CD8-positive, alpha-beta memory T cell (primary cell): ENCODE data around the gene TSPAN2. TPM values are rescaled to one million over a fixed set of nuclear protein-coding genes. Genes with fewer than 3 reads are reported as not detected.

Source experiments
- CTCF ChIA-PET: fragments of 350-600 bp; sonication (Branson Sonifier 250); formaldehyde crosslinking; loops from one replicate; lab custom pipeline; 2021; ENCODE audit warnings: antibody characterized with exemption; lab: Charles Lee
- POLR2A ChIA-PET: fragments of 350-600 bp; sonication (Branson Sonifier 250); formaldehyde crosslinking; loops from one replicate; lab custom pipeline; 2021; ENCODE audit warnings: antibody characterized with exemption; lab: Charles Lee
- DNase-seq, 5 donors: peaks; one replicate each; pipeline versions ENCODE4 v3.0.0 to v3.0.0-alpha.2; 2020 to 2022; ENCODE audit warnings: mixed read lengths in 1 of 5
- H3K27ac ChIP-seq: one replicate; pipeline ENCODE4 v1.7.0; 2013; ENCODE audit warnings: low read depth, mild to moderate bottlenecking, low read length, moderate library complexity
- H3K27me3 ChIP-seq: 2 replicates; pipeline ENCODE4 v1.7.0; 2013; ENCODE audit warnings: low read length, mild to moderate bottlenecking; ENCODE audit not compliant: insufficient read depth, poor library complexity, severe bottlenecking
- H3K36me3 ChIP-seq: 2 replicates; pipeline ENCODE4 v1.7.0; 2013; ENCODE audit warnings: mild to moderate bottlenecking, low read length, moderate library complexity; ENCODE audit not compliant: insufficient read depth
- H3K4me1 ChIP-seq: 2 replicates; pipeline ENCODE4 v1.7.0; 2013; ENCODE audit warnings: mild to moderate bottlenecking, low read length, moderate library complexity; ENCODE audit not compliant: insufficient read depth
- H3K4me3 ChIP-seq: 2 replicates; pipeline ENCODE4 v1.7.0; 2013; ENCODE audit warnings: mild to moderate bottlenecking, low read length
- H3K9me3 ChIP-seq: 2 replicates; pipeline ENCODE4 v1.7.0; 2013; ENCODE audit warnings: mild to moderate bottlenecking, low read length
- H3K27ac Mint-ChIP-seq, 8 donors: one replicate each; pipeline ENCODE4 v1.8.0; 2020 to 2021; ENCODE audit warnings: mixed read lengths in 8 of 8, mild to moderate bottlenecking in 6 of 8, inconsistent platforms in 3 of 8, moderate library complexity in 3 of 8
- H3K27me3 Mint-ChIP-seq, 2 donors: one replicate each; pipeline ENCODE4 v1.8.0; 2020 to 2021; ENCODE audit warnings: mixed read lengths in 2 of 2, mild to moderate bottlenecking in 1 of 2, moderate library complexity in 1 of 2
- H3K36me3 Mint-ChIP-seq, 3 donors: one replicate each; pipeline ENCODE4 v1.8.0; 2020 to 2021; ENCODE audit warnings: mixed read lengths in 3 of 3, inconsistent platforms in 1 of 3, mild to moderate bottlenecking in 1 of 3
- H3K4me1 Mint-ChIP-seq, 3 donors: one replicate each; pipeline ENCODE4 v1.8.0; 2020 to 2021; ENCODE audit warnings: mixed read lengths in 3 of 3, inconsistent platforms in 1 of 3, mild to moderate bottlenecking in 1 of 3
- H3K4me3 Mint-ChIP-seq, 7 donors: one replicate each; pipeline ENCODE4 v1.8.0; 2020 to 2021; ENCODE audit warnings: mixed read lengths in 7 of 7, mild to moderate bottlenecking in 6 of 7, moderate library complexity in 4 of 7, inconsistent platforms in 2 of 7
- H3K9me3 Mint-ChIP-seq, 5 donors: one replicate each; pipeline ENCODE4 v1.8.0; 2020 to 2022; ENCODE audit warnings: mixed read lengths in 5 of 5, mild to moderate bottlenecking in 3 of 5, moderate library complexity in 2 of 5, inconsistent platforms in 1 of 5
- polyA plus RNA-seq: library from polyadenylated mRNA; unstranded; fragments of 300-500 nt; fragmentation: Illumina TruSeq; gene quantifications from one replicate; pipeline ENCODE4 v1.2.3, GENCODE V29; 2021
- total RNA-seq, 2 experiments: library from RNA; stranded (reverse); gene quantifications; one replicate each; pipeline ENCODE4 v1.2.3, GENCODE V29; 2021

Gene TSPAN2
- total and polyA plus RNA-seq, 3 experiments from 2014 or later: 1.3 to 7.1 (median 2.0) TPM

DNA sequence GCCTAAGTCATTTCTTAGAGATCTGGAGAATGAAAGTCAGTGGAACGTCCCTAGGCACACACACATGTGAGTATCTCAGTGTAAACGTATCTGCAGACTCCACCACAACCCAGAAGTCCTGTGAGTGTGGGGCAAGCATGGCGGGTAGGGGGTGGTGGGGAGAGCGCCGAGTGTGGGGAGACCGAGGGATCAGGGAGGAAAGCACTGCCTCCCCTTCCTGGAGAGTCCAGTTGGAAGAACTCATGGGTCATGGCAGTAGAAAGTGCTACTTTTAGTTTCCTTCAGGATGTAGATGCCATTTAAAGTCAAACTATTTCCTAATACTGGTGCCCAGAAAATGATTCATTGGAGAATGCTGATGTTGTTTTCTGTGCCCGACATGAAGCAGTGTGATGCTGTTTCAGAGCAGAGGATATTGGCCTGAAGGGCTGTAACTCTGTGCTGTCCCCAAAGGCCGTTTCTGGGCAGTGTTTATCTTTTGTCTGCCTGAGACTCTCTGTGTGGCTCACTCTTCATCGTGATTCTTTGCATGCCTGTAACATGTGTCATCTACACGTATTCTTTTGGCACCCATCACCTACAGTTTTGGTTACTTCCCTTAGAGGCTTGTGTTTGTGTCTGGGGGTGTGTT is 45.7 kb upstream of the TSPAN2 start:
- Mint-ChIP-seq H3K27me3 (peaks cover 10 to 30% of the 10 kb centered on the region in 2 donors), H3K4me1 (peaks cover 3 to 6% (median 5%) of the 10 kb centered on the region in 3 donors), H3K4me3 (no peak overlapping the region), H3K9me3 (no peaks in the 10 kb centered on the region), H3K36me3 (no peaks in the 10 kb centered on the region), H3K27ac (peak overlapping the region in 1 of 8 donors; percentile 25)
- Histone ChIP-seq H3K4me3 (no peak overlapping the region), H3K4me1 (no peaks in the 10 kb centered on the region), H3K27ac (no peak overlapping the region), H3K9me3 (no peaks in the 10 kb centered on the region), H3K27me3 (no peaks in the 10 kb centered on the region), H3K36me3 (no peaks in the 10 kb centered on the region)
- no peak for DNase-seq
- CTCF ChIA-PET: no interaction called here
- POLR2A ChIA-PET: no interaction called here

- ChIA-PET POLR2A (no interaction called here), CTCF (no interaction called here)
- no peaks in the 10 kb centered on the region for H3K4me1 ChIP-seq
- H3K4me3 ChIP-seq: no peak overlapping the region
- peaks cover 3 to 5% (median 4%) of the 10 kb centered on the region in 3 donors for H3K4me1 Mint-ChIP-seq
- H3K27me3 Mint-ChIP-seq: peaks cover 10 to 26% of the 10 kb centered on the region in 2 donors
- H3K27ac ChIP-seq: no peak overlapping the region
- no peak overlapping the region for H3K4me3 Mint-ChIP-seq
- no peaks in the 10 kb centered on the region for H3K36me3 Mint-ChIP-seq
- no peaks in the 10 kb centered on the region for H3K36me3 ChIP-seq
- H3K9me3 ChIP-seq: no peaks in the 10 kb centered on the region
- no peak overlapping the region for H3K27ac Mint-ChIP-seq
- H3K27me3 ChIP-seq: no peaks in the 10 kb centered on the region
- H3K9me3 Mint-ChIP-seq: no peaks in the 10 kb centered on the region
- DNase-seq: no peak
These were observed 44.9 kb upstream of the TSPAN2 start for GRCh38 chr1:115134231-115134630.

GRCh38 chr1:115133440-115133839 is 44.1 kb upstream of the TSPAN2 start:
- no peaks in the 10 kb centered on the region for H3K36me3 Mint-ChIP-seq
- POLR2A ChIA-PET: no interaction called here
- CTCF ChIA-PET: no interaction called here

GRCh38 chr1:115130786-115131185 is 41.5 kb upstream of the TSPAN2 start:
- Mint-ChIP-seq H3K4me1 (no peaks in the 10 kb centered on the region), H3K4me3 (no peak overlapping the region), H3K27me3 (peaks cover 2 to 19% of the 10 kb centered on the region in 2 donors), H3K27ac (no peak overlapping the region), H3K36me3 (no peaks in the 10 kb centered on the region), H3K9me3 (no peaks in the 10 kb centered on the region)
- Histone ChIP-seq H3K27ac (no peak overlapping the region), H3K4me3 (no peak overlapping the region), H3K36me3 (no peaks in the 10 kb centered on the region), H3K9me3 (no peaks in the 10 kb centered on the region), H3K4me1 (no peaks in the 10 kb centered on the region), H3K27me3 (no peaks in the 10 kb centered on the region)
- ChIA-PET POLR2A (no interaction called here), CTCF (no interaction called here)
- no peak for DNase-seq

More at GRCh38 chr1:115133440-115133839, 44.1 kb upstream of the TSPAN2 start:
- no peaks in the 10 kb centered on the region for H3K4me1 Mint-ChIP-seq
- no peak for DNase-seq
- H3K4me3 Mint-ChIP-seq: no peak overlapping the region
- H3K36me3 ChIP-seq: no peaks in the 10 kb centered on the region
- H3K27ac Mint-ChIP-seq: no peak overlapping the region
- no peaks in the 10 kb centered on the region for H3K9me3 Mint-ChIP-seq
- H3K27ac ChIP-seq: no peak overlapping the region
- no peak overlapping the region for H3K4me3 ChIP-seq
- H3K9me3 ChIP-seq: no peaks in the 10 kb centered on the region
- peaks cover 6 to 18% of the 10 kb centered on the region in 2 donors for H3K27me3 Mint-ChIP-seq
- no peaks in the 10 kb centered on the region for H3K4me1 ChIP-seq
- H3K27me3 ChIP-seq: no peaks in the 10 kb centered on the region

GRCh38 chr1:115129071-115129640 is 39.9 kb upstream of the TSPAN2 start:
- H3K36me3 Mint-ChIP-seq: no peaks in the 10 kb centered on the region
- no peak for DNase-seq
- POLR2A ChIA-PET: no interaction called here
- no peaks in the 10 kb centered on the region for H3K9me3 ChIP-seq
- CTCF ChIA-PET: interaction anchor here (1.0 to 1.4 kb wide), 2 partner anchors 10 to 16 kb away, joined by 3 to 4 read pairs; no protein-coding TSS in a partner anchor
- no peaks in the 10 kb centered on the region for H3K4me1 ChIP-seq
- H3K27me3 ChIP-seq: no peaks in the 10 kb centered on the region
- no peak overlapping the region for H3K4me3 ChIP-seq
- H3K9me3 Mint-ChIP-seq: peaks cover 3 to 11% (median 8%) of the 10 kb centered on the region in 5 donors
- no peaks in the 10 kb centered on the region for H3K36me3 ChIP-seq
- H3K27ac Mint-ChIP-seq: no peak overlapping the region
- no peak overlapping the region for H3K27ac ChIP-seq
- peaks cover 8 to 29% of the 10 kb centered on the region in 2 donors for H3K27me3 Mint-ChIP-seq
- H3K4me1 Mint-ChIP-seq: no peaks in the 10 kb centered on the region
- no peak overlapping the region for H3K4me3 Mint-ChIP-seq

DNA sequence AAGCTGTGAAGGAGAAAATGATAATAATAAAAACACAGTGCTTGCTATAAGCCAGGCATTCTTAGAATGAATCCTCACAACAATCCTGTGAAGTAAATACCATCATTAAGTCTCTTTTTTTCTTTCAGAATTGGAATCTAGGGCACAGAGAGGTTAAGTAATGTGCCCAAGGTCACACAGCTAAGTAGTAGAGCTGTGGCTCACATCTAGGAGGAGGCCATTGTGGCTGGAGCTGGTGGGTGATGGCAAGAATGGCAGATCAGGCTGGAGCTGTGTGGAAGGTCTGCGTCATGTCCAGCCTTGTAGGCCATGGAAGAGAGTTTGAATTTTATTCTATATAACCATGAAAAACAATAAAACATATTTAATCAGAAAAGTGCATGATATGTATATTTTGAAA is 38.2 kb upstream of the TSPAN2 start:
- H3K9me3 ChIP-seq: no peaks in the 10 kb centered on the region
- Mint-ChIP-seq H3K36me3 (peaks cover 0 to 5% (median 0%) of the 10 kb centered on the region in 3 donors), H3K27me3 (peaks cover 15 to 33% of the 10 kb centered on the region in 2 donors), H3K27ac (no peak overlapping the region), H3K4me1 (no peaks in the 10 kb centered on the region), H3K4me3 (no peak overlapping the region), H3K9me3 (peaks cover 9 to 23% (median 17%) of the 10 kb centered on the region in 5 donors)
- peaks cover 4% of the 10 kb centered on the region for H3K27me3 ChIP-seq
- no peak overlapping the region for H3K27ac ChIP-seq
- ChIA-PET POLR2A (no interaction called here), CTCF (interaction anchor here (1.0 to 1.4 kb wide), 3 partner anchors 11 to 71 kb away, joined by 3 to 4 read pairs (median 3); no protein-coding TSS in a partner anchor)
- H3K4me1 ChIP-seq: no peaks in the 10 kb centered on the region
- H3K4me3 ChIP-seq: no peak overlapping the region
- H3K36me3 ChIP-seq: no peaks in the 10 kb centered on the region
- DNase-seq: no peak

- H3K4me3 ChIP-seq: no peak overlapping the region
- no peaks in the 10 kb centered on the region for H3K9me3 ChIP-seq
- Mint-ChIP-seq H3K4me3 (no peak overlapping the region), H3K27me3 (peaks cover 19 to 41% of the 10 kb centered on the region in 2 donors), H3K9me3 (peaks cover 17 to 32% (median 26%) of the 10 kb centered on the region in 5 donors), H3K4me1 (no peaks in the 10 kb centered on the region), H3K27ac (no peak overlapping the region), H3K36me3 (peaks cover 0 to 7% (median 6%) of the 10 kb centered on the region in 3 donors)
- POLR2A ChIA-PET: no interaction called here
- CTCF ChIA-PET: interaction anchor here (1.1 kb wide), 1 partner anchor 14 kb away, joined by 5 read pairs; no protein-coding TSS in a partner anchor
- no peaks in the 10 kb centered on the region for H3K4me1 ChIP-seq
- peaks cover 4% of the 10 kb centered on the region for H3K27me3 ChIP-seq
- H3K27ac ChIP-seq: no peak overlapping the region
- H3K36me3 ChIP-seq: no peaks in the 10 kb centered on the region
- DNase-seq: no peak
These were observed 37.2 kb upstream of the TSPAN2 start for GRCh38 chr1:115126516-115126915.

DNA sequence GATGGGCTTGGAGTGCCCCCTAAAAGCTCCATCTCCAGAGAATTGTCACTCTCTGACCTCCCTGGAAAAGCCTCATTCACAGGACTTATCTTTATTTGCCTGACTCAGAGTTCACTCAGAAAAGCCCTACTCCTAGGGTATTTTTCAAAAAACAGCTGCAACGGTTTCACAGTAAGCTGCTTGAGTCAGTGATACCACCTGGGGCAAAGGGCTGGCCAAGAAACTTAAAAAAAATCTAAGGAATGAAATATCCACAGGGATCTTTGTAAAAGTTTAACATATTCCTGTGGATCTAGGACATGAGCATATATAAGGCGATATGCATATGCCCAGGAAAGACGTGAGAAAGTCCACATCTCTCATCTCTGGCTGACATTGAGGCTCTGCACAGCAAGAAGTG is 33.8 kb upstream of the TSPAN2 start:
- no peak for DNase-seq
- no peaks in the 10 kb centered on the region for H3K9me3 ChIP-seq
- H3K27ac ChIP-seq: no peak overlapping the region
- ChIA-PET CTCF (interaction anchor here (1.7 kb wide), 1 partner anchor 11 kb away, joined by 5 read pairs; no protein-coding TSS in a partner anchor), POLR2A (no interaction called here)
- Mint-ChIP-seq H3K36me3 (peaks cover 0 to 18% (median 6%) of the 10 kb centered on the region in 3 donors), H3K9me3 (peaks cover 24 to 45% (median 42%) of the 10 kb centered on the region in 5 donors), H3K4me1 (no peaks in the 10 kb centered on the region), H3K4me3 (no peak overlapping the region), H3K27me3 (peaks cover 34 to 63% of the 10 kb centered on the region in 2 donors), H3K27ac (no peak overlapping the region)
- H3K4me3 ChIP-seq: no peak overlapping the region
- H3K36me3 ChIP-seq: no peaks in the 10 kb centered on the region
- H3K27me3 ChIP-seq: peaks cover 4% of the 10 kb centered on the region
- H3K4me1 ChIP-seq: no peaks in the 10 kb centered on the region
